Right lobe of liver (tissue), 4 donors: Measurements from ENCODE around the gene DPH1.

Experiments
- POLR2A ChIP-seq: fragments of 450-650 bp; IDR thresholded peaks from one replicate; pipeline ENCODE4 v1.6.1; 2017; ENCODE audit warnings: antibody characterized with exemption, mild to moderate bottlenecking
- TF ChIP-seq, protein P1 (sequence below), 4 donors: fragments of 200-600 bp in 3 of 4; fragments of 450-650 bp in 1 of 4; IDR thresholded peaks; one replicate each; pipeline versions ENCODE4 v1.5.1 to v1.8.0; 2016 to 2022; ENCODE audit warnings: antibody characterized with exemption in 4 of 4, mild to moderate bottlenecking in 2 of 4
- donor health status: DM: no; HTN: no; CAD: no.
- donor health status: DM: no; HTN: no; CAD: no.
- donor health status: DM: no; HTN: yes; CAD: no.

- TF ChIP-seq, protein P1, sequence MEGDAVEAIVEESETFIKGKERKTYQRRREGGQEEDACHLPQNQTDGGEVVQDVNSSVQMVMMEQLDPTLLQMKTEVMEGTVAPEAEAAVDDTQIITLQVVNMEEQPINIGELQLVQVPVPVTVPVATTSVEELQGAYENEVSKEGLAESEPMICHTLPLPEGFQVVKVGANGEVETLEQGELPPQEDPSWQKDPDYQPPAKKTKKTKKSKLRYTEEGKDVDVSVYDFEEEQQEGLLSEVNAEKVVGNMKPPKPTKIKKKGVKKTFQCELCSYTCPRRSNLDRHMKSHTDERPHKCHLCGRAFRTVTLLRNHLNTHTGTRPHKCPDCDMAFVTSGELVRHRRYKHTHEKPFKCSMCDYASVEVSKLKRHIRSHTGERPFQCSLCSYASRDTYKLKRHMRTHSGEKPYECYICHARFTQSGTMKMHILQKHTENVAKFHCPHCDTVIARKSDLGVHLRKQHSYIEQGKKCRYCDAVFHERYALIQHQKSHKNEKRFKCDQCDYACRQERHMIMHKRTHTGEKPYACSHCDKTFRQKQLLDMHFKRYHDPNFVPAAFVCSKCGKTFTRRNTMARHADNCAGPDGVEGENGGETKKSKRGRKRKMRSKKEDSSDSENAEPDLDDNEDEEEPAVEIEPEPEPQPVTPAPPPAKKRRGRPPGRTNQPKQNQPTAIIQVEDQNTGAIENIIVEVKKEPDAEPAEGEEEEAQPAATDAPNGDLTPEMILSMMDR (IDR thresholded peaks at IDR 0.05): peak; percentile 64 to 75 (median 72)
- TF ChIP-seq POLR2A: no peak
These were observed 4.2 kb upstream of the DPH1 start for GRCh38 chr17:2025622-2026309.
